T follicular helper cell (primary cell): ENCODE results near the gene EPRS1.
"Not testable (repeated sequence)": the region's sequence is repeated elsewhere in the genome, so short reads cannot be mapped to it uniquely, and the experiment has no call there.

ENCODE experiments used
- DNase-seq: peaks from one replicate; pipeline ENCODE4 v3.0.0-alpha.2; 2020; ENCODE audit warnings: low read depth
- total RNA-seq, 2 experiments: gene quantifications; one replicate each; lab custom pipeline; 2026; lab: John Stamatoyannopoulos, UW

The EPRS1 gene
- total RNA-seq: 345 to 812 reads per million in 2 experiments

DNA sequence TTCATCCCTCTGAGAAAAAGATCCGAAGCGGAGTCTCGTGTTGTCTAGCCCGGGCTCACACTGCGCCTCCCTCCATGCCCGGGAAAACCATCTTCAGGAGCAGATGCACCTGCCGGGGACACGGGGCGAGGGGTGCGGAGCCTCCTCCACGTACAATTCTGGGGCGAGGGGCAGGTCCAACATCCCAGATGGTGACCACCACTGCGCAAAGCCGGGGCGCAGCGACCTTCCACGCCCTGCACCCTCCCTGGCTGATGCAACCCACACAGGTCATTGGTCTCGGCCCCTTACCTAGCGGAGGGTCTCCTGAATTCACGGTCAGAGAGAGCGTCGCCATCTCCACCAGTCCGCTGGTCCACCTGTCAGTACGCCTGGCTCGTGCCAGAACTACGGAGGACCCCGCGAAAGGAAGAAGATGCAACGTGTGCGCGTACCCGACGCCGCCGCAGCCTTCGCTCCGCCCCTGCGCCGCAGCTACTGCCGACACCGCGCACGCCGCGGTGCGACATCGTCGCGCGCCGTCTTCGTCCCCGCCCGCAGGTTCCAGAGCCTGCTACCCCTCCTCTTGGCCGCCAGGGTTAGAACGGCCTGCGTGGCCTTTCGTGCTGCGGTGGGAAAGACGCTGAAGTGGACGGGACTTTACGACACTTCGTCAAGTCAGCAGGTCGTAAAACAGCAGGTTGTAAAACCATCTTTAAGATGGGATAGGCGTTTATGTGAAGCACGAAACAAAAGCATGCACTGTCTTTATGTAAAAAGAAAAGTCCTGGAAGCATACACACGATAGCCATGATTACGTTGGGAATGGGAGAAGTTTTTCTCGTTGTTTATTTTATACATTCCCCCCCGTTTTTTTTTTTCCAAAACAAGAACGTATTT, at the start of gene EPRS1:
TSS of gene EPRS1 (minus strand) at position 454 of the 879 bp plus-strand sequence. CDS start at position 337, 117 bp downstream.
- DNase-seq: peak; percentile 91

DNA sequence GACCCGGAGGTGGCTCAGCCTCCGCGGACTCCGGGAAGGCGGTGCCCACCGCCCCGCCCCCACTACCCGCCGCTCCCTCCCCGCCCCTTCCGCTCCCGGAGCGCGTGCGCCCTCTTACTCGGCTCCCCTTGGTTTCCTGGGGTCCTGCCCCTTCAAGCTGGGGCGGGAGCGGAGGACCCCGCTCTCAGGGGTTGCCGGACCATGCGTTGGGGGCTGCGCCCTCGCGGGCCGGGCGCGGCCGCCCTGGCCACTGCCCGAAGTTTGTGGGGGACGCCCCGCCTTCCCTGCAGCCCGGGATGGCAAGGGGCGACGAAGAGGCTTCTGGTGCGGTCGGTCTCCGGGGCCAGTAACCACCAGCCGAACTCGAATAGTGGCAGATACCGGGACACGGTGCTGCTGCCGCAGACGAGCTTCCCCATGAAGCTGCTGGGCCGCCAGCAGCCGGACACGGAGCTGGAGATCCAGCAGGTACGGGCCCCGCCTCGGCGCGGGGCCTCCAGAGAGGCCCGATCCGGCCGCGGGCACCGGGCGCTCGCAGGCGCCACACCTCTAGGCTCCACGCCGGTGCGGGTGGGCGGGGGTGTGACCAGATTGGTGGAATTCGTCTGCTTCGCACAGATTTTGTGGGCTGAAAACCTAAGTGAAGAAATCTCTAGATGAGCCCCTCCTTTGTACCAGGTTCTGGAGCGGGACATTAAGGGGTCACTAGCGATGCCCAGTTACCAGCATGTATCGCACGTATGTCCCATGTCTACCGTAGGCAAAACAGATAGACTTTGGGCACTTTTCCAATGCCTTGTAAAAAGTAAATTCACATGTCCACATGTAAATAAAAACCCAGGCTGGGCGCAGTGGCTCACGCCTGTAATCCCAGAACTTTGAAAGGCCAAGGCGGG, 48.0 kb upstream of the EPRS1 start, which contains the start of gene IARS2:
TSS of gene IARS2 (plus strand) at position 117 of the 896 bp plus-strand sequence. CDS start at position 202, 85 bp downstream.
- DNase-seq: peak; percentile 89

- no peak for DNase-seq
Observed at GRCh38 chr1:220093361-220094015, 47.2 kb upstream of the EPRS1 start.

GRCh38 chr1:220092694-220093093, 46.4 kb upstream of the EPRS1 start:
- DNase-seq: no peak

DNA sequence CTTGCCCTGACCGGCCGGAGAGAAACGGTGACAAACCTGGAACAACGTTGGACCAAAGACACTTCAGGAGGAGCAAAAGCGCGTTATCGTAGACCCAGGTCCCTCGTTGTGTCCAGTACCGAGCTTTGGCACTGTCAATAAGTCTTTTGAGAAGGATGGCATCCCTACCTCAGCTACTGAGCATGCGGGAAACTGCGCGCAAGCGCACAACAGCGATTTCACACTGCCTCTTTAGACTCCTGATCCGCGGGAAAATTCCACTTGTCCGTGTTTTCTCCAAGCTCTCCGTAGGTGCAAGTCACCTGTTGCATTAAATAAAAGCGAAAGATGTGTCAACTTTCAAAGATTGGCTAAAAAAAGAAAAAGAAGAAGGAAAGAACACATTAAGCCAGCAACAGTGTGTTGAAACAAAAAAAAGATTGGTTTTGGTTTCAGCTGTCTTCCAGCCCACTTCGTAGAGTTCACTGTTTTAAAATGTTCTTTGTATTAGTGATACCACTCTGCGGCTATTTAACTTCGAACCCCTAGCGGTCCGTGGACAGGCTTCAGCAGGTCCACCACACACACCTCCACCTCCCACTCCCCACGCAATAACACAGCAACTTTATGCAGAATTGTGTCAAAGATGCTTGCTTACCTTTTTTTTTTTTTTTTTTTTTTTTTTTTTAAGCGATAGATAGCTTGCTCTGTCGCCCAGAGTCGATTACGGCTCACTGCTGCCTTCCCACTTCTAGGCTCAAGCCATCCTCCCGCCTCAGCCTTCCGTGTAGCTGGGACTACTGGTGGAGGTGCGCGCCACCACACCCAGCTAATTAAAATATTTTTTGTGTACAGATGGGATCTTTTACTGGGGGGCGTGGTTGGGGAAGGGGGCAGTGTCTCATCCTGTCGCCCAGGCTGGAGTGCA, 43.6 kb upstream of the EPRS1 start, which contains the start of gene BPNT1:
TSS of gene BPNT1 (minus strand) at position 139 of the 907 bp plus-strand sequence. CDS start 9,942 bp downstream, outside the sequence.
- DNase-seq: peak; percentile 98

GRCh38 chr1:220086261-220086686, 40.0 kb upstream of the EPRS1 start:
- DNase-seq: not testable (repeated sequence)

- DNase-seq: no peak
Observed at GRCh38 chr1:220084460-220084859, 38.2 kb upstream of the EPRS1 start.

GRCh38 chr1:220077887-220078286, 31.6 kb upstream of the EPRS1 start:
- DNase-seq: no peak

DNA sequence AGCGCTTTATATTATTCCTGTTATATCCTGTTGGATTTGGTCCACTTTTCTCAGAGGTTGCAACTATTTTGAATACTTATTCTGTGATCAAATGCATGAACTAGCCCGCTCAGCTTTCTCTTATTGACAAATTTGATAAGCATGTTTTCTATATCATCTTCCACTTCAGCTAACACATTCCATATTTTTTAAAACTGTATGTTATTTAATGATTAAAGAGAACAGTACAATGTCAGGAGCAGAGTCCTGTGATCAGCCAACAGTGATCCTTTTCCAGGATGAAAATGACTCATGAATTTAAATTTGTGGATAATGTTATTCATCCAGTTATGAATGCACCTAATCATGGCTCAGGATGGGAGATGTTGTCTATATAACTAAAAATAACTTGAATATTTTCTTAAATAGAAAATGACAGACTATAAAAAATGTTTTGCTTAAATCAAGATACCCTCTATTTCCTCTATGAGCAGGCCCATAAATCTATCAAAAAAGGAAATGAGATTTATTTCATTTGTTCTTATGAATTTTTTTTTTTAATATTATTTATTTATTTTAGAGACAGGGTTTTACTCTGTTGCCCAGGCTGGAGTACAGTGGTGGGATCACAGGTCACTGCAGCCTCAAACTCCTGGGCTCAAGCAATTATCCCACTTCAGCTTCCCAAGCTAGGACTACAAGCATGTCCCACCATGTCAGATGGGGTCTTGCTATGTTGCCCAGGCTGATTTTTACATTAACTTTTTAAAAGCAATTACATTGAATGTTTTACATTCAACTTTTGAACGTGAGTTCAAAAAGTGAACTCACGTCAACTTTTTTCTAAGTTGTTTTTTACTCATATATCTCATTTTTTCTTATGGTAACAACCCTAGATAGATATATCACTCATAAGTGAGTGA, 30.8 kb upstream of the EPRS1 start:
- no peak for DNase-seq

GRCh38 chr1:220067269-220068204, 21.2 kb upstream of the EPRS1 start:
- DNase-seq: no peak

- DNase-seq: no peak
Observed at GRCh38 chr1:220062629-220063028, 16.3 kb upstream of the EPRS1 start.

DNA sequence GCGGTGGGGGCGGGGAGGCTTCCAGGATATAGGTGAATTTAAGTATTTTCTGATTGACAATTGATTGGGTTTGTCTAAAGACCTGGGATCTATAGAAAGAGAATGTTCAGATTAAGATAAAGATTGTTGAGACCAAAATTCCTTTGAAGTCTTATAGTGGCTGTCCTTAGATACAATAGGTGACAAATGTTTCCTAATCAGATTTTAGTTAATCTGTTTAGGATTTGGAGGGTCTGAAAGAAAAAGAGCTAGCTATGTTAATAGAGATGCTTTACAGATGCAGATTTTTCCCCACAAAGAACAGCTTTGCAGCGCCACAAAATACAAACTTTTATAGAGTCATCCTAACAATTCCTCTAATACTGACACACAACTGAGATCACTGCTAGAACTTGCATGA, 14.6 kb upstream of the EPRS1 start:
- no peak for DNase-seq

DNA sequence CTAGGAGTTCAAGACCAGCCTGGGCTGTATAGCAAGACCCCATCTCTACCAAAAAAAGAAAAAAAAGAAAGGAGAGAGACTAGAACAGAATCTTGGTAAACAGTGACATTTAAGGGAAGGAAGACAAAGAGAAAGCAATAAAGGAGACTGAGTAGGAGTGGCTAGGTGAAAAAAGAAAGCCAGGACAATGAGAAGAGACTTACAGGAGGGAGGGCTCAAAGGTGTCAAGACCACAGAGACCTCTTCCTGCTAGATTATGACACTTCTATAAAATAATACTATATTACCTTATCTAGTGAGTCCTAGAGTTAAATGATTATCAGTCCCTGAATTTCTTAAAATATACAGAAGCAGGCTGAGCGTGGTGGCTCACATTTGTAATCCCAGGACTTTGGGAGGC, 10.1 kb upstream of the EPRS1 start:
- DNase-seq: no peak

- no peak for DNase-seq
Observed at GRCh38 chr1:220045356-220046051, 801 bp downstream of the EPRS1 start.

DNA sequence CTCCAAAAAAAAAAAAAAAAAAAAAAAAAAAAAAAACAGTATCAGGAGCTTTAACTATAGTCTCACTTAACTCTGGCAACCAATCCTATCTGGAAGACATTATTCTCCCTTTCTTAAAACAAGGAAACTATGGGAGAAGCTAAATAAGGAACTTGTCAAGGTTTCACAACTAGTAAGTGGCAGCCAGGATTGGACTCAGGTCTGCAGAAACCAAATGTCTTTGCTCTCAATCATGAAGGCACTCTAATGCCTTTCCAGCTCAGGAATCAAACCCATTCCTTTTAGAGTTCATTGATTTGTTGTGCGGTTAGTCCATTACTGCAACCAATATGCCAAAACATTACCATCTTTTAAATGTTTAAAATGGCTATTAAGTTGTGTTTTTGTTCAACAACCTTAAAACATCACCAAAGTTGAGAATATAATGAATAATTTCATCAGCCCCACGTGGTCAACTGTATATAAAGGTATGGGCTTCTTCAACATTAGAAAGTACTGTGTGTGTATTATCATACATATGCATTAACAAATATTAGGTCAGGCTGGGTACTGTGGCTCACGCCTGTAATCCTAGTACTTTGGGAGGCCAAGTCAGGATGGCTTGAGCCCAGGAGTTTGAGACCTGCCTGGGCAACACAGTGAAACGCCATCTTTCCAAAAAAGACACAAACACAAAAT, 1.5 kb downstream of the EPRS1 start:
- no peak for DNase-seq

- no peak for DNase-seq
Observed at GRCh38 chr1:220043646-220044045, 2.7 kb downstream of the EPRS1 start.

DNA sequence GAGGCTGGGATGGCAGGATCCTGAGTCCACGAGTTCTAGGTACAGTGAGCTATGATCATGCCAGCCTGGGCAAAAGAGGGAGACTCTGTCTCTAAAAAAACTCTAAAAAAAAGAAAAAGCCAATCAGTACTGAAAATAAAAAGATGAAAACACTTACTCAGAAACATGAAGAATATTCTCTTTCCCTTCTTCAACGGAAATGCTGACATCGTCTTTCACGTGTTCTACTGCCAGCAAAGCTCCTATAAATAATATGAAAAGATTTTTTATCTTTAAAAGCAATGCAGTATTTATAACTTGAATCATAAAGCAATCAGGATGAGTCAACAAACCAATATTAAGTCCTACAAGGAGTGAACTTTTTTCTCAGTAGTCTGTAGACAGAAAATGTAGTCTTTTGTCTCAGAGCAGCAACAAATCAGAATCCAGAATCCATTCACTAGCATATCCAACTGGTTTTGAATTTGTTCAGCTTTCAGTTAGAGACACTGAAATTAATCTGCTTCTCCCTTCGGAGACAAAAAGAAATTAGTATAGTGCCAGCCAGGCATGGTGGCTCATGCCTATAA, 6.2 kb downstream of the EPRS1 start:
- DNase-seq: no peak
